Renal cortical epithelial cell (primary cell): Measurements from ENCODE around the gene PKN1. TPM values are rescaled to one million over a fixed set of nuclear protein-coding genes. Genes with fewer than 3 reads are reported as not detected.

Experiments used
- DNase-seq: peaks from one replicate; pipeline ENCODE4 v3.0.0-alpha.2; 2011; ENCODE audit warnings: low read depth
- total RNA-seq: library from RNA; depleted of rRNA; stranded (reverse); fragments of >200 nt; gene quantifications from 2 replicates; pipeline ENCODE4 v1.2.3, GENCODE V29; 2014

The PKN1 gene
- total RNA-seq, 1 donor from 2014 or later = 99.1 TPM

- no peak for DNase-seq
Measured at GRCh38 chr19:14463747-14464146, 30.6 kb downstream of the PKN1 start.

DNA sequence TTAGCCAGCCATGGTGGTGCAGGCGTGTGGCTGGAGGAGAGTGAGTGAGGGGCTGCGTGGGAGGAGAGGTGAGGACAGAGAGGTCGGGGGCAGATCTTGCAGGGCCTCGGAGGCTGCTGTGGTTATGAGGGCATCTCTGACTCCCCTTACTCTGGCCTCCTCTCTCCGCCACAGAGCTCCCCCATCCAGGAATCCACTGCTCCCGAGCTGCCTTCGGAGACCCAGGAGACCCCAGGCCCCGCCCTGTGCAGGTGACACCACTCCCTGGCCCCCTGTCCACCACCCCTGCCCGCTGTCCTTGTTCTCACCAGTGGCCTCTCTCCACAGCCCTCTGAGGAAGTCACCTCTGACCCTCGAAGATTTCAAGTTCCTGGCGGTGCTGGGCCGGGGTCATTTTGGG is 34.3 kb downstream of the PKN1 start:
- no peak for DNase-seq

DNA sequence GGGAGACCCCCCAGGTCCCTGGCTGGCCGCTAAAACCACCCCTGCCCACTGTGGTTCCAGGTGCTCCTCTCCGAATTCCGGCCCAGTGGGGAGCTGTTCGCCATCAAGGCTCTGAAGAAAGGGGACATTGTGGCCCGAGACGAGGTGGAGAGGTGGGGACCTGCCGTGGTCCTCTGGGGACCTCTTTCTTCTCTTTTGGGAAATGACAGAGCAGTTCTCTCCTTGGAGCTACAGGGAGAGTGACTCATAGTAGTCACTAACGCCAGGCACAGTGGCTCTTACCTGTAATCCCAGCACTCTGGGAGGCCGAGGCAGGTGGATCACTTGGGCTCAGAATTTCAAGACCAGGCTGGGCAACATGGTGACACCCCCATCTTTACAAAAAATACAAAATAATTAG is 34.7 kb downstream of the PKN1 start:
- DNase-seq = no peak

DNA sequence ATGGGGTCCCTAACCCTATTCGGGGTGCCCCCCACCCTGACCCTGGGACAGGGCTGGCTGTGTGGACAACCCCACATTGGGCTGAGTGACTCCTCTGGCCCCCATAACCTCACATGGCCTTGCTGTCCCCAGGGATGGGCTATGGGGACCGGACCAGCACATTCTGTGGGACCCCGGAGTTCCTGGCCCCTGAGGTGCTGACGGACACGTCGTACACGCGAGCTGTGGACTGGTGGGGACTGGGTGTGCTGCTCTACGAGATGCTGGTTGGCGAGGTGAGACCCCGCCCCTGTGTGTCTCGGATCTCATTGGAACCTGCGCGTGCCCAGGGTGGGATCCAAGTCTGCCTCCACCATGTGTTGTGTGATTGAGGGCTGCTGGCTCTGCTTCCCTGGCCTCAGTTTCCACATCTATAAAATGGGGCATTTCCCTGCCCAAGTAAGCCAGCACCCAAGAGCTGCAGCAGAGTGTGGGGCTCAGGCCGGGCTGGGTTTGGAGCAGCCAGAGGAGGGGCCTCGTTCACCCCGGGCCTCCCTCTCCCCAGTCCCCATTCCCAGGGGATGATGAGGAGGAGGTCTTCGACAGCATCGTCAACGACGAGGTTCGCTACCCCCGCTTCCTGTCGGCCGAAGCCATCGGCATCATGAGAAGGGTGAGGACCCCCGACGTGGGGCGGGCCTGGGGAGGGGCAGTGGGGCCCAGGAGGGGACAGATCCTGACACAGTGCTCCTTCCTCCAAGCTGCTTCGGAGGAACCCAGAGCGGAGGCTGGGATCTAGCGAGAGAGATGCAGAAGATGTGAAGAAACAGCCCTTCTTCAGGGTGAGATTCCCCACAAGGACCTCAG is 37.1 kb downstream of the PKN1 start:
- no peak for DNase-seq

- DNase-seq = no peak
Measured at GRCh38 chr19:14471436-14472187, 38.5 kb downstream of the PKN1 start.

GRCh38 chr19:14472202-14472938 is 39.3 kb downstream of the PKN1 start:
- no peak for DNase-seq

- no peak for DNase-seq
Measured at GRCh38 chr19:14473073-14473977, 40.2 kb downstream of the PKN1 start.

- DNase-seq = no peak
Measured at GRCh38 chr19:14473978-14474578, 41.0 kb downstream of the PKN1 start.

DNA sequence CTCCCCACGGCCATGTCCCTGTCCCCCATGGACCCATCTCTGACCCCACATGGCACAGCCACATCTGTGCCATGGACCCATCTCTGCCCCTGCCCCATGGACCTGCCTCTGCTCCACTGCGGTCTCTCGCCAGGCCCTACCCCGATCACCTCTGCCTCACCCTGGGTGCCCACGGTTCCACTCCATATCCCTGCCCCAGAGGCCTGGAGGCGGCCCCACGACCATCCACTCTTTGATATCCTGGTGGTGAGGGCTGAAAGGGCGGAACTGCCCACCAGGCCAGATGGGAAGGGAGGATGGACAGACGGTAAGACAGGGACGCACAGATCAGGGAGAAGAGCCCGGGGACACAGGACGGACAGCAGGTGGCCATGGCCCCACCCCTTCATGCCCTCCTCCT is 41.7 kb downstream of the PKN1 start:
- no peak for DNase-seq

DNA sequence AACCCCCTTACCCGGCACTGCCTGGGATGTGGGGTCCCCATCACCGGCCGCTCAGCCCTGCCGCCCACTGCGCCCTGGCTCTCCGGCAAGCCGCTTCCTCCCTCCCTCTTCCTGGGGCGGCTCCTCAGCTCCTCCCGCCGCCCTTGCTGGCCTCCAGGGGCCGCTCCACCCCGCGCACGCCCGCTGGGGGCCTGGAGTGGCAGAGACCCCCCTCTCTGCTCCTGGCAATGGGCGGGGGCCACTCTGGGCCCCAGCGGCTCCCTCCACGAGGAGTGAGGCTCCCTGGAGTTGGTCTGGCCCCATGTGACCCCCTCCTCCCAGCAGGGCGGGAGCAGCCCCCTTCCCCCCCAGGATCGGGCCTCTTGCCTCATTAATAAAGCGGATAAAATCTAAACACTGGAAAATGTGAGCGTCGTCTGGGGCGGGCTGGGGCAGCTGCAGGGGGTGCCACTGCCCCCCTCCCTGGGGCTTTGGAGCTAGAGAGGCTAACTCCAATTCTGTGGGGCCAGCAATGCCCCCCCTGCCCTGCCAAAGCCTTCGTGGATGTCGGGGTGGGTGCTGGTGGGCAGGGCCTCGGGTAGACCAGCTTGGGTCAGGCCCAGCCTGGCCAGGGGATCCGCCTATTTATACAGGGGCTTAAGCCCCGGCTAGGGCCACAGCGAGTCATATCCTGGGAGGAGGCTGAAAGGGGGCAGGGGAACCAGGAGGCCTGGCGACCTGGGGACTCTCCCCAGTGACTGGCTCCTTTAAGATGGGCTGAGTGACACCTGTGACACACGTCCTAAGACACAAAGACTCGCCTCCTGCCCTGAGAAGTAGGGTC is 42.4 kb downstream of the PKN1 start, which contains the start of gene PTGER1:
TSS of gene PTGER1 (minus strand) at position 104 of the 823 bp plus-strand sequence. CDS start 1,034 bp downstream, outside the sequence.
- peak; percentile 15 for DNase-seq

- no peak for DNase-seq
Measured at GRCh38 chr19:14476327-14476672, 43.2 kb downstream of the PKN1 start.

DNA sequence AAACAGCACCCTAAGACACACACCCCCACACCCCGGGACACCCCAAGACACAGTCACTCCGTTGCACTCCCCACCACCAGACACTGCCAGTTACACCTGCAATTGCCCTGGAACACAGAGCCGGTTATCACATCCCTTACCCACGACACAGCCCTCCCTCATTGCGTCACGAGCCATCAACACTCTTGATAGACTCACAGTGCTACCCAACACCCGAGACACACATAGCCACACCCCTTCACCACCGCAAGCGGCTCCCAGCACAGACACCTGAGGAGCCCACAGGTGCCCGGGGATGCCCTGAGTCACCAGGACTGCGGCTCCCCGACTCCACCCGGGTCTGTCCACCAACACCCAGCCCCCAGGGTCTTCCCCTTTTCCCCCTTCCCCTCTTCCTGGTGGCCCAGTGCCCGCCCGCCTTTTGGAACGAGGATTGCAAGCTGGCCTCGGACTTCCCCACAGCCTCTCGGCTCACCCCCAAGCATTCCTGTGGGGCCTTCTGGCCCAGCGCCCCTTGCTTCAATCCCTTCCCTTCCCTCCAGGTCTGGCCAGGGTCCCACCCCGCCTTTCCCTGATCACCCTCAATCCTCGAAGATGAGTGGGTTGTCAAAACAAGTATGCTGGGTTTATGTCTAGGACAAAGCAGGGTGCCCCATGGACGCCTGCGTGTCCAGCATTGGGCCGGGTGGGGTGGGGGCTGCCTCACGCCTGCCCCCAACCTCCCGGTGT is 43.7 kb downstream of the PKN1 start:
- peak; percentile 45 for DNase-seq

DNA sequence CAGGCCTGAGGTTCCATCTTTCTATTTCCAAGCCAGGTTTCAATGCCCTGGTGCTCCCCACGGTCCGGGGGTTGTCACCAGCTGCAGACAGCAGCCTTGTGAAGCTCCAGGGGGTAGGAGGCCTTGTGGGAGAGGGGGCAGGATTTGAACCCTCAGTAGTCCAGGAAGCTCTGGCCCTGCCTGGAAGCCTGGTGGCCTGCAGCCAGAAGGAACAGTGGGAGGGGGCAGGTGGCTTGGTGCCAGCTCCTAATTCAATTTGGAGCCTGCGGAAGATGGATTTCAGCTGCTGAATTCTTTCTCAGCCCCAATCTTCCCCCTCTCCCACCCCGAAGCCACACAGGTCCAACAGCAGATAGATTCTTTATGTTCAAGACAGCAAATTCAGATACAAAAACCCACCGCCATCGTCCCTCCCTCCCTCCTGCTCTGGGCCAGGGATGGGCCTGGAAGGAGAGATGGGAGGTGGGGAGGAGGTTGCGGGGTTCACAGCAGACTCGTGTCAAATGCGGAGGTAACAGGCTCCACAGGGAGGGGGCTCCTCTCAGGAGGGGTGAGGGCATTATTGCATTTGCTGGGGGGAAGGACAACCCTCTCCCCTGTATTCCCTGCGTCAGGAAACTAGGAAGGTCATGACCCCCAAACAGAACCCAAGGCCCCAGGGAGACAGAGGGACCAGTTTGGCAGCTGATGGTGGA is 44.5 kb downstream of the PKN1 start:
- no peak for DNase-seq

- DNase-seq = no peak
Measured at GRCh38 chr19:14478113-14478545, 45.0 kb downstream of the PKN1 start.

GRCh38 chr19:14479309-14479974 is 46.3 kb downstream of the PKN1 start:
- DNase-seq = no peak

DNA sequence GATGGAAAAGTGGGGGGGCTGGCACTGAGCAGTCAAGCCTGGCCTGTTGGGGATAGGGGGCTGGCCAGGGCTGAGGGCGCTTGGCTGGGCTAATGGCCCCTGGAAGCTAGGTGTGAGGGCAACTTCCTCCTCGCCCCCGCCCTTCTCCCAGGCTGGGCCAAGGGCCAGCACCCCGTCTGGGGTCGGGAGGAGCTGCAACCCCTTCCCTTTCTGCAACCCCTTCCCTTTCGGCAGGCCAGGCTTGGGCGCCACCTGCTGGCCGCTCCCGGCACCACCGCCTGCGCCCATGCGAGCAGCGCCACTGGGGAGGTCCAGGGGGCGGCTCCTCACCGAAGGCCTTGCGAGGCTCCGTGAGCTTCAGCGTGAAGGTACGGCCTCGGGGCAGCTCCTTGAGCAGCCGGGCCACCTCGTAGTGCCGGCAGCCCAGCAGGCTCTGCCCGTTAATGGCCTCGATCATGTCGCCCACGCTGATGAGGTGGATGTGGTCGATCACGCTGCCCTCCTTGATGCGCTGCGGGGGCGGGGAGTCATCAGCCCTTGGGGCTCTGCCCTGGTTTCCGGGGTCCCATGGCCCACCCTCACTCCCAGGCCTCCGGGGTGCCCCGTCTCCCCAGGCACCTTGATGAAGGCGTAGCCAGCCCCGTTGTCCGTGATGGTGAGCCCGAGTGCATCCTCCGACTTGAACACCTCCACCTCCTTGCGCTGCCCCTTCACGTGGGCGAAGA is 47.0 kb downstream of the PKN1 start:
- DNase-seq = peak; percentile 26

DNA sequence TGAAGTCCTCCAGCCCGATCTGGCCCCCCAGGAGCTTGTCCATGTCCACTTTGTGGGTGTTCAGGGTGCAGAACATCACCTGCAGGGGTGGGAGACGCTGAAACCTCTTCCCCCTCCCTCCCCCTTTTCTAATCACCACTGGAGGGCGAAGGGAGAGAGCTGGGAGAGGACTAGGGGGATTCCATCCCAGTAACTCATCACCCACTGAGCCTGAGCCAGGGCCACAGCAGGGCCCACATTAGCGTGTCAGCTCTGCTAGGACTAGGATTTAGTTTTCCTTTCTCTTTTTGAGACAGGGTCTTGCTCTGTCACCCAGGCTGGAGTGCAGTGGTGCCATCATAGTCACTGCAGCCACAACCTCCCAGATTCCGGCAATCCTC is 47.6 kb downstream of the PKN1 start:
- no peak for DNase-seq
